Endodermal cell (in vitro differentiated cells): ENCODE measurements around the gene COX7B. TPM values are rescaled to one million over a fixed set of nuclear protein-coding genes. Genes with fewer than 3 reads are reported as not detected.

Experiments used
- DNase-seq: peaks from one replicate; pipeline ENCODE4 v3.0.0-alpha.2; 2017
- H3K27ac ChIP-seq: 2 replicates; pipeline ENCODE4 v1.5.1; 2013; ENCODE audit warnings: mild to moderate bottlenecking, low read depth, low read length, moderate library complexity
- H3K27me3 ChIP-seq: 2 replicates; pipeline ENCODE4 v1.6.1; 2013; ENCODE audit warnings: mild to moderate bottlenecking, low read length, moderate library complexity; ENCODE audit not compliant: insufficient read depth, control insufficient read depth, poor library complexity, severe bottlenecking
- H3K36me3 ChIP-seq: 2 replicates; pipeline ENCODE4 v1.7.0; 2013; ENCODE audit warnings: mild to moderate bottlenecking, low read length, moderate library complexity; ENCODE audit not compliant: control insufficient read depth, insufficient read depth
- H3K4me1 ChIP-seq: one replicate; pipeline ENCODE4 v1.7.0; 2013; ENCODE audit warnings: low read length; ENCODE audit not compliant: control insufficient read depth, insufficient read depth
- H3K4me3 ChIP-seq: 2 replicates; pipeline ENCODE4 v1.5.1; 2013; ENCODE audit warnings: mild to moderate bottlenecking, low read length, moderate library complexity
- H3K9ac ChIP-seq: 2 replicates; pipeline ENCODE4 v1.6.1; 2013; ENCODE audit warnings: mild to moderate bottlenecking, low read length, moderate library complexity; ENCODE audit not compliant: poor library complexity, severe bottlenecking; ENCODE audit errors: extremely low read depth
- H3K9me3 ChIP-seq: 2 replicates; pipeline ENCODE4 v1.6.1; 2013; ENCODE audit warnings: mild to moderate bottlenecking, low read length, moderate library complexity; ENCODE audit not compliant: control insufficient read depth
- H3K27ac Mint-ChIP-seq: 2 replicates; pipeline ENCODE4 v1.8.0; 2020; ENCODE audit warnings: mixed read lengths
- H3K27me3 Mint-ChIP-seq: 2 replicates; pipeline ENCODE4 v1.8.0; 2021; ENCODE audit warnings: mild to moderate bottlenecking, mixed read lengths; ENCODE audit not compliant: insufficient read depth
- H3K36me3 Mint-ChIP-seq: 2 replicates; pipeline ENCODE4 v1.8.0; 2020; ENCODE audit warnings: low read depth, mixed read lengths
- H3K4me1 Mint-ChIP-seq: 2 replicates; pipeline ENCODE4 v1.8.0; 2020; ENCODE audit warnings: mixed read lengths
- H3K4me3 Mint-ChIP-seq: 2 replicates; pipeline ENCODE4 v1.8.0; 2020; ENCODE audit warnings: mild to moderate bottlenecking, moderate library complexity, mixed read lengths
- H3K9me3 Mint-ChIP-seq: 2 replicates; pipeline ENCODE4 v1.8.0; 2020; ENCODE audit warnings: mild to moderate bottlenecking, mixed read lengths
- CTCF ChIP-seq: fragments of 200-600 bp; sonication (generic); conservative IDR thresholded peaks from 2 replicates; pipeline ENCODE4 v1.5.0; 2021; ENCODE audit warnings: antibody characterized with exemption, mild to moderate bottlenecking
- WGBS, 2 experiments: methylation state at CpG; one replicate each; pipeline versions ENCODE4 v1.1.5 to v1.1.7; 2013; ENCODE audit warnings: missing lambda C conversion rate in 2 of 2, mixed read lengths in 1 of 2; ENCODE audit not compliant: insufficient coverage in 1 of 2, insufficient read length in 1 of 2; 5-methylcytosine and 5-hydroxymethylcytosine counted together
- total RNA-seq, 2 donors: library from RNA; stranded (reverse); fragmentation: NEBNext Ultra II Directional in 1 of 2; extraction: Animal tissue kit (Norgen Biotek cat#: 25700) in 1 of 2; gene quantifications; 2 replicates in 1 of 2; 3 replicates in 1 of 2; pipeline ENCODE4 v1.2.1, GENCODE V29; 2021

Gene COX7B
- total RNA-seq, 2 donors from 2014 or later = 190 to 193 TPM

- Histone ChIP-seq H3K9ac (no peak overlapping the region), H3K9me3 (no peaks in the 10 kb centered on the region), H3K27me3 (no peaks in the 10 kb centered on the region), H3K36me3 (no peaks in the 10 kb centered on the region), H3K27ac (no peak overlapping the region), H3K4me3 (no peak overlapping the region), H3K4me1 (no peaks in the 10 kb centered on the region)
- Mint-ChIP-seq H3K4me1 (no peaks in the 10 kb centered on the region), H3K36me3 (peaks cover 4% of the 10 kb centered on the region), H3K27ac (no peak overlapping the region), H3K4me3 (no peak overlapping the region), H3K27me3 (no peaks in the 10 kb centered on the region), H3K9me3 (peaks cover 23% of the 10 kb centered on the region)
- DNase-seq = no peak
- TF ChIP-seq CTCF = no peak
- WGBS, 2 experiments = no CpG with 5 or more reads among the region's 1 CpG
Measured at GRCh38 chrX:77935886-77936285, 36.6 kb downstream of the COX7B start.

- Histone ChIP-seq H3K9me3 (no peaks in the 10 kb centered on the region), H3K9ac (no peak overlapping the region), H3K27me3 (no peaks in the 10 kb centered on the region), H3K27ac (no peak overlapping the region), H3K4me1 (no peaks in the 10 kb centered on the region), H3K36me3 (no peaks in the 10 kb centered on the region), H3K4me3 (no peak overlapping the region)
- Mint-ChIP-seq H3K4me1 (no peaks in the 10 kb centered on the region), H3K27me3 (no peaks in the 10 kb centered on the region), H3K4me3 (no peak overlapping the region), H3K27ac (no peak overlapping the region), H3K9me3 (peaks cover 18% of the 10 kb centered on the region), H3K36me3 (peaks cover 2% of the 10 kb centered on the region)
- DNase-seq = no peak
- TF ChIP-seq CTCF = no peak
Measured at GRCh38 chrX:77936299-77936698, 37.0 kb downstream of the COX7B start.

- DNase-seq = no peak
- Histone ChIP-seq H3K9me3 (no peaks in the 10 kb centered on the region), H3K9ac (no peak overlapping the region), H3K27me3 (no peaks in the 10 kb centered on the region), H3K4me3 (no peak overlapping the region), H3K27ac (no peak overlapping the region), H3K4me1 (no peaks in the 10 kb centered on the region), H3K36me3 (no peaks in the 10 kb centered on the region)
- H3K4me1 Mint-ChIP-seq = no peaks in the 10 kb centered on the region
- H3K27ac Mint-ChIP-seq = no peak overlapping the region
- no peak for TF ChIP-seq CTCF
- no peak overlapping the region for H3K4me3 Mint-ChIP-seq
- no peaks in the 10 kb centered on the region for H3K27me3 Mint-ChIP-seq
- H3K9me3 Mint-ChIP-seq = peaks cover 18% of the 10 kb centered on the region
- peaks cover 2% of the 10 kb centered on the region for H3K36me3 Mint-ChIP-seq
- 94% methylated on average over 3 of the region's 3 CpGs; no CpG with 5 or more reads in 1 of the 2 experiments for WGBS, 2 experiments
Measured at GRCh38 chrX:77937291-77937690, 38.0 kb downstream of the COX7B start.
